ENCODE measurements around the gene FTCDNL1.

FTCDNL1 gene

GRCh38 chr2:199791326-199791725 is 59.7 kb downstream of the FTCDNL1 start:
- no peak for DNase-seq (ENCODE audit: low spot score)

DNA sequence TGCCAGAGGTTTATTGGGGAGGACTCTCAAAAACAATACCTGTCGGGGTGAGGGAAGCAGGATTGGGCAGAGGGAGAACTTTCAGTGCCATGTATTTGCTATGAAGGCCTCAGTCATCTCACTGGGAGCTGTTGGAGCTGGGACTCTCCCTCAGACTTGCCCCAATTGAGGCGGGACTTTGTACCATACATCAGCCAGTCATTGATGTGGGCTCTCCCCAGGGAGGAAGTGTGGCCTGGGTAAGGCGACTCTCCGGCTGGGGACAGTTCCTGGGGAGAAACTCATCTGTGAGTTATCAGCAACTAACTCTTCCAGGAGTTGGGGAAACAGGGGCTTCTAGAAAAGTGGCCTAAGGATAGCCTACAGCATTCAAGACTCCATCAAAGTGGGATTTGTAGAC is 66.5 kb downstream of the FTCDNL1 start:
- no peak for DNase-seq (ENCODE audit: low spot score)

- no peak for DNase-seq (ENCODE audit: low spot score)
These were observed 71.4 kb downstream of the FTCDNL1 start for GRCh38 chr2:199779589-199779988.

GRCh38 chr2:199778655-199779054 is 72.3 kb downstream of the FTCDNL1 start:
- DNase-seq (ENCODE audit: low spot score) = no peak

- no peak for DNase-seq (ENCODE audit: low spot score)
These were observed 73.1 kb downstream of the FTCDNL1 start for GRCh38 chr2:199777916-199778315.

- DNase-seq (ENCODE audit: low spot score) = no peak
These were observed 73.7 kb downstream of the FTCDNL1 start for GRCh38 chr2:199777315-199777714.

DNA sequence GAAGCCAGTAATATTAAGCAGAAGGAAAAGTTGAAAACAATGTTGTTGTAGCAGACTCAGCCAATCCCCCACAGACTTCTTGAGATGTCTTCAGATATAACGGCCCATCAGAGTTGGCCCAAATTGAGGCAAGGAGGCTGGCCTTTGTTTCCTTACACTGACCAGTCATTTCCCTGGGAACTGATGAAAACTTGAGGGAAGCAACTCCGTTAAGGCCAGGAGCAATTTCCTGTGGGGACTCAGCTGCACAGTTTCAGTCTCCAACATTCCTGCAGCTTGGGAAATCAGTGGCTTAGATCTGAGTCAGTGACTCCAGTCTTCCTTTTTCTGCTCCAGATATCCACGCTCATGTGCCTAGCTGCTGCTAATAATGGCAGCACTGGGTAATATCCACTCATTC is 75.7 kb downstream of the FTCDNL1 start:
- no peak for DNase-seq (ENCODE audit: low spot score)

- DNase-seq (ENCODE audit: low spot score) = peak; percentile 24
These were observed 78.7 kb downstream of the FTCDNL1 start for GRCh38 chr2:199772035-199772976.

DNA sequence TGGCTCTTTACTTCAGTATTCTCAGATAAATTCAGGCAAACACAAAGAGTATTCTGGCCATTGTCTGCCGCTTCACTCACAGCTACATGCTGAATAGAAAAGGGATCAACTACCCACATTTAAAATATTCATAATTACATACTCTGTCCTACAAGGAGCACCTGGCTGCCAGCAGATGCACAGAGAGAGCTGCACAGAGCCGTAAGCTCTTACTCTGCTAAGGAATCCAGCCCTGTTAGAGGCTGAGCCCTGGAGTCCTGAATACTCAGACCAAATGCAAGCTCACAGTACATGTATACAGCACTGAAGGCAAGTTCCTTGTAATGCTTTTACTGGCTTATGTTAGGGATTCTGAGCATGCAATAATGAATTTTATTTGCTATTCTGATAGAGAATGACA is 80.3 kb downstream of the FTCDNL1 start:
- DNase-seq (ENCODE audit: low spot score) = no peak

GRCh38 chr2:199765646-199766045 is 85.3 kb downstream of the FTCDNL1 start:
- DNase-seq (ENCODE audit: low spot score) = no peak

DNA sequence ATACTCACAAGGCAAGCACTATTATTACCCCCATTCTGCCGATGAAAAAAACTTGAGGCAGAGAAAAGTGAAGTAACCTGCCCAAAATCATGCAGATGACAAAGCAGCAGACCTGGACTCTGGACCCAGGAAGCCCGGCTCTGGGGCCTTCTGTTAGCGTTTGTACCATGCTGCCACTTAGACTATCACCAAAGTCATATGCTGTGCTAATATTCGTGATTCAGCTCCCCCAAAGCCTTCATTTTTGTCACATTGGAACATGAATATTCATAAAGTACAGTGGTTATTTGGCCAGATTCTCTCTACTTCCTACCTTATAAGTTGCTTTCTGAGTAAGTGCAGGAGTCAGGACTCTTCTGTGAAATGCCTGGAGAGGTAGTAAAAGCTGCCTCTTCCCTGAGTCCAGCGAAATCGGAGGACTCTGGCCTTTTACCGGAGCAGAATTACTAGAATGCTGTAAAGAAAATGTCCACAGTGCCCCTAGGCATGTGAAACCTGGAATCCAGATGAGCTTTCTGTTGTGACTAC is 86.7 kb downstream of the FTCDNL1 start:
- DNase-seq (ENCODE audit: low spot score) = no peak

DNA sequence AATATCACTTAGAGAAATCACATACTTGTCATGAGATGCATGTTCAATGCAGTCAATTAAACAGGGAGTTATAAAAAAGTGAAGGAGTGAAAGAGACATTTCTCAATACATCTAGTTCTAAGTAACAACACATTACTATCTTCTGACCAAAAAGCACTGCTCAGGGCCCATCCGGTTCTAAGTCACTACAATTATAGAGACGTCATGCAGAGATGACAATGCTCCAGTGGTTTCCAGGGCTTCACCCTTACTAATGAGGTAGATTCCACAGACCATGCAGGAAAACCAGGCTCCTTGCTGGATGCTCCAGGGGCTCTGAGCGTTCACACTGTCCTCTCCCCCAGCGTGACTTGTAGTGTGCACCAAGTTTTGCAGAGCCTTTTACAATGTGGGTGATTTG is 88.0 kb downstream of the FTCDNL1 start:
- DNase-seq (ENCODE audit: low spot score) = no peak

- no peak for DNase-seq (ENCODE audit: low spot score)
These were observed 90.4 kb downstream of the FTCDNL1 start for GRCh38 chr2:199760574-199760973.

DNA sequence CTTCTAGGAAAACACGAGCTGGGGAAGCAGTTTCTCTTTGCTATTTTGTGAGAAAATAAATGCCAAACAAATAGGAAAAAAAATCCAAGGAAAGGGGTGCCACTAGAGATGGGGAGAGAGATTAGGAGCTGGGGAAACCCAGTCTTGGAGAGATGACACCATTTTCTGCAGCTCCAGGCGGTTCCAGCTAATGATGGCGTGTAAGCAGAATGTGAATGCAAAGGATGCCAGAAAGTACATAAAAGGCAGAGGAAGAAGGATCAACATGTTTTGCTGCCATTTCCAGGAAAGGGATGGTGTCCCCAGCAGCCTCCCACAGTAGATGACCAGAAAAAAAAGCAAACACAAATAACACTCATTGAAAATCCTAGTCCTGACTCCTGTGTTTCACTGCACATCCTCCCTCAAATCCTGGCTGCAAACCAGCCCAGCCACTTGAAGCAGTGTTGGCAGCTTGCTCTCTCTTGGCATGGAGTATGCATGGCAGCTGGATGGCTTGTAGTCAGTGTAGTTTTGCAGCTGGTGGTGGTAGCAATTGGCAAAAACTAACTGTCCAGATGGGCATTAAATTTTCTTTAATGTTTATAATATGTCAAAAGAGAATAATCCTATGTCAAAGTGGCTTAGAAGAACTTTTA is 93.6 kb downstream of the FTCDNL1 start:
- DNase-seq (ENCODE audit: low spot score) = no peak

DNA sequence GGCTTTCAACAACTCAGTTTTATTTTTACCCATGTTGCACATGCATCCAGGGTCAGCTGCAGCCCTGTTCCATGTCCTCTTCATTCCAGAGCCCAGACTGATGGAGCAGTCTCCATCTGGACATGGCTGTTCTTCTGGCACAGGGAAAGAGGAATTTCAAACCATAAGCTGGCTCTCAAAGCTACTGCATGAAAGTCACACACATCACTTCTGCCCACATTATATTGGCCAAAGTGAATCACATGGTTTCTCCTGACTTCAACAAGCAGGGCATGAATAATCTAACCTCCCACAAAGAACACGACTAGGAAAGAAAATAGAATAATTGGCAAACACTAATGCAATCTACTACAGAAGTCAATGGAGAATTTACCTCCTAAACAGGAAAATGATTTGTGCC is 94.2 kb downstream of the FTCDNL1 start:
- DNase-seq (ENCODE audit: low spot score) = no peak

- DNase-seq (ENCODE audit: low spot score) = no peak
These were observed 94.8 kb downstream of the FTCDNL1 start for GRCh38 chr2:199756211-199756610.

GRCh38 chr2:199754766-199755165 is 96.2 kb downstream of the FTCDNL1 start:
- DNase-seq (ENCODE audit: low spot score) = no peak

DNA sequence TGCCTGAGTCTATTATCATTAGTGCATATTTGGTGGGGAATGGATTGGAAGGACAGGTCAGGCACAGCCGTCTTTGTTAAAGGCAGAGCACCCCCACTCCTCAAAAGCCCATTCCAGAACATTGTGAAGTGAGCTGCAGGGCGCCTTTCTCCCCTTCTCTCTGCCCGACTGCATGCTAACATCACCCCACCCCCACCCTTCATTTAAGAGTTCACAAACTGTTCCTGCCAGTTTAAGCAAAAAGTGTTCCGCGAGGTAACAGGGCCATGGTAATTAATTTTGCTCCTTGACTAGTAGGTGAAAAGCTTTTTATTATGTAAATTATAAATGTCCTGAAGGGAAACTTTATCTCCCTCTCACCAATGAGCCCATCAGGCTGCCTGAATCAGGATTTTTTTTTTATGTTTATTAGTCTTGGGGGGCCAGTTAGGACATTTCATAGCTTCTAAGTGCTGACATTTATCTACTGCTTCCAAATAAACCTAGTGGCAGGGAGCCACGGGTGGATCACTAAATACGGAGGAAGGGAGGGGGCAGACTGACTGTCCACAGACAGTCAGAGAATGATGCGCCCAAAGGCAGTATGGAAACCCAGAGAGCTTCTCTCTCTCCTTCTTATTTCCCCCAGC is 99.4 kb downstream of the FTCDNL1 start:
- DNase-seq (ENCODE audit: low spot score) = no peak

GRCh38 chr2:199749571-199749970 is 101.4 kb downstream of the FTCDNL1 start:
- no peak for DNase-seq (ENCODE audit: low spot score)

DNA sequence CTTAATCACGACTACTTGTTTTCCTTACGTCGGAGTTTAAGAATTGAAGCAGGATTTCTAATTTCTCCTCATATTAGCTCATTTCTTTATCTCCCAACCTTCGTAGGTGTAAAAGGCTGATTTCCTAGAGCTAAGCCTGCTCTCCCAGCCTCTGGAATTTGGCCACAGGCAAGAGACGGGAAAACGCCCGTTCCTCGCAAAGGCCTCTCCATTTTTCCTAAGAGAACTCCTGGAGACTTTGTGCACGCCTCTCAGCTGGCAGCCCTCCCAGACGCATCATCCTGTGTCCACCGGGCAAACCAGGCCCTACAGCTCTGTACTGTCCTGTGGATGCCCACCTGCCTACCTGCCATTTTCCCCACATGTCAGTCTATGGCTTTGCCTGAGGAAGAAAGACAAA is 106.3 kb downstream of the FTCDNL1 start:
- DNase-seq (ENCODE audit: low spot score) = no peak

DNA sequence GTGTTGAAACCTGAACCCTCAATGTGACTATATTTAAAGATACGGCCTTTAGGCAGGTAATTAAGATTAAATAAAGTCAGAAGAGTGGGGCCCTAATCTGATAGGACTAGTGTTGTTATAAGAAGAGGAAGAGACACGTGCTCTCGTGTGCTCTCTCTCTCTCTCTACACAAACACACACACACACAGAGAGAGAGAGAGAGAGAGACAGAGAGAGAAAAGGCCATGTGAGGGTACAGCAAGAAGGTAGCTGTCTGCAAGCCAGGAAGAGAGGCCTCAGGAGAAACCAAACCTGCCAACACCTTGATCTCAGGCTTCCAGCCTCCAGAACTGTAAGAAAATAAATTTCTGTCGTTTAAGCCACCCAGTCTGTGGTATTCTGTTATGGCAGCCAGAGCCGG is 106.7 kb downstream of the FTCDNL1 start:
- no peak for DNase-seq (ENCODE audit: low spot score)

- DNase-seq (ENCODE audit: low spot score) = no peak
These were observed 107.4 kb downstream of the FTCDNL1 start for GRCh38 chr2:199743415-199744120.

All from activated CD4-positive, alpha-beta T cell treated with anti-CD3 and anti-CD28 coated beads, Interleukin-2, Interleukin-4, amounts not matched to agents 100 ng/mL and 50 ng/mL, durations not matched to agents 16 hours and 8 hours (primary cell).